Measurements from ENCODE around the gene FIP1L1.

- TF ChIP-seq FOXM1 (IDR thresholded peaks at IDR 0.05; ENCODE audit: borderline replicate concordance) (no peak), FOXA1 (IDR thresholded peaks at IDR 0.05) (no peak), SP1 (IDR thresholded peaks at IDR 0.05) (no peak), ELF4 (IDR thresholded peaks at IDR 0.05) (no peak), ZNF384 (IDR thresholded peaks at IDR 0.05) (no peak), PKNOX1 (IDR thresholded peaks at IDR 0.05) (no peak)
Measured at GRCh38 chr4:53465891-53466290, 88.5 kb downstream of the FIP1L1 start.
